ENCODE measurements around the gene SECTM1.

The SECTM1 gene

DNA sequence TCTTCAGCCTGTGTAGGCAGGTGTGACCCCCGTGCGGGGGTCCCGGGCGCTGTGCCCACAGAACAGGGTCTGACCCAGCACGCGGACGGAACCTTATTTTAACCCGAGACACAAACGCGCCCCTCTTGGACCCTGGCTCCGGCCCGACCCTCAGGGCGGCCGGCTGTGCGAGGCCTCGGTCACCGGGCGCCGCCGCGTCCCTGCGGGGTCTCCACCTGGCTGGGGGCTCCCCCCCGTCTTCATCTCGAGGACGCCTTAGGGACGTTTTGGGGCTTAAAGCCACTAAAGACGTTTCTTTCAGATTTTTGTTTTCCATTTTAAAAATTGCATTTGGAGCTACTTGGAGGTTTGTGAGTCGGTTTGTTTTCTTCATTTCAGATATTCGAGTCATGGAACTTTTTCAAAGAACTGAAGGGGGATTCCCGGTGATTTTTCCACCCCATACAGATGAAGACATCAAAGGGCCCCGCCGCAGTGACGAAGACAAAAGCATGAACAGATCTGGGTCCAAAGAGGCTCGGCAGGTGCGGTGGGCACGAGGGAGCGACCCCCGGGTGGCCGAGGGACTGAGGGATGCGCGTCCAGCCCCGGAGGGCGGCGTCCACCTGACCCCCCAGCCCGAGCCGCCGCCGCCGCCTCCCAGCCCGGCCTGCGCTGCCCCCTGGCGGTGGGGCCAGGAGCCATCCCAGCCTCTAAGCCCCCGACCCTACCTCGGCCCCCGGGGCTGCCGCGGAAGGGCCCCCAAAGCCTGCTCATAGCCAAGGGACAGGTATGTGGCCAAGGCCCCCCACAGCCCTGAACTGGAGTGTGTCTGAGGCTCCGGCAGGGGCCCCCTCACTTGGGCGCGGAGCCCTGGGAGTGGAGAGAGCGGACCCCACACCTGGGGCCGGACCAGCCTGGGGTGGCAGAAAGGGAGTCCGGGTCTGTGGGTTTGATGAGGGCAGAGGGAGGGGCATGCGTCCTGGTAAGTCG, 12.3 kb downstream of the SECTM1 start:
- Histone ChIP-seq H3K36me3 (ENCODE audit: control insufficient read depth, insufficient read depth, low read length) (no peaks in the 10 kb centered on the region), H3K9ac (ENCODE audit: low read depth, low read length) (no peak overlapping the region), H3K9me3 (ENCODE audit: control insufficient read depth, insufficient read depth, low read length) (no peaks in the 10 kb centered on the region), H3K4me3 (ENCODE audit: low read depth, low read length) (no peak overlapping the region), H3K27me3 (ENCODE audit: control insufficient read depth, insufficient read depth, low read length) (no peaks in the 10 kb centered on the region), H3K4me1 (ENCODE audit: control insufficient read depth, insufficient read depth, low read length) (no peaks in the 10 kb centered on the region)

GRCh38 chr17:82320140-82320840, 13.3 kb downstream of the SECTM1 start:
- no peaks in the 10 kb centered on the region for H3K36me3 ChIP-seq (ENCODE audit: control insufficient read depth, insufficient read depth, low read length)
- H3K4me1 ChIP-seq (ENCODE audit: control insufficient read depth, insufficient read depth, low read length), result no peaks in the 10 kb centered on the region
- no peaks in the 10 kb centered on the region for H3K27me3 ChIP-seq (ENCODE audit: control insufficient read depth, insufficient read depth, low read length)
- H3K9me3 ChIP-seq (ENCODE audit: control insufficient read depth, insufficient read depth, low read length), result no peaks in the 10 kb centered on the region
- H3K9ac ChIP-seq (ENCODE audit: low read depth, low read length), result no peak overlapping the region
- no peak overlapping the region for H3K4me3 ChIP-seq (ENCODE audit: low read depth, low read length)

- H3K27me3 ChIP-seq (ENCODE audit: control insufficient read depth, insufficient read depth, low read length), result no peaks in the 10 kb centered on the region
- H3K4me3 ChIP-seq (ENCODE audit: low read depth, low read length), result no peak overlapping the region
- no peaks in the 10 kb centered on the region for H3K36me3 ChIP-seq (ENCODE audit: control insufficient read depth, insufficient read depth, low read length)
- H3K4me1 ChIP-seq (ENCODE audit: control insufficient read depth, insufficient read depth, low read length), result no peaks in the 10 kb centered on the region
- no peak overlapping the region for H3K9ac ChIP-seq (ENCODE audit: low read depth, low read length)
- no peaks in the 10 kb centered on the region for H3K9me3 ChIP-seq (ENCODE audit: control insufficient read depth, insufficient read depth, low read length)
Measured at GRCh38 chr17:82319619-82320062, 13.9 kb downstream of the SECTM1 start.

GRCh38 chr17:82318772-82319606, 14.6 kb downstream of the SECTM1 start:
- no peaks in the 10 kb centered on the region for H3K27me3 ChIP-seq (ENCODE audit: control insufficient read depth, insufficient read depth, low read length)

GRCh38 chr17:82318169-82318498, 15.4 kb downstream of the SECTM1 start:
- no peaks in the 10 kb centered on the region for H3K36me3 ChIP-seq (ENCODE audit: control insufficient read depth, insufficient read depth, low read length)
- no peak overlapping the region for H3K4me3 ChIP-seq (ENCODE audit: low read depth, low read length)
- no peaks in the 10 kb centered on the region for H3K9me3 ChIP-seq (ENCODE audit: control insufficient read depth, insufficient read depth, low read length)
- H3K4me1 ChIP-seq (ENCODE audit: control insufficient read depth, insufficient read depth, low read length), result no peaks in the 10 kb centered on the region
- no peak overlapping the region for H3K9ac ChIP-seq (ENCODE audit: low read depth, low read length)
- H3K27me3 ChIP-seq (ENCODE audit: control insufficient read depth, insufficient read depth, low read length), result no peaks in the 10 kb centered on the region

More at GRCh38 chr17:82318772-82319606, 14.6 kb downstream of the SECTM1 start:
- Histone ChIP-seq H3K36me3 (ENCODE audit: control insufficient read depth, insufficient read depth, low read length) (no peaks in the 10 kb centered on the region), H3K4me1 (ENCODE audit: control insufficient read depth, insufficient read depth, low read length) (no peaks in the 10 kb centered on the region), H3K9me3 (ENCODE audit: control insufficient read depth, insufficient read depth, low read length) (no peaks in the 10 kb centered on the region), H3K4me3 (ENCODE audit: low read depth, low read length) (no peak overlapping the region), H3K9ac (ENCODE audit: low read depth, low read length) (no peak overlapping the region)

DNA sequence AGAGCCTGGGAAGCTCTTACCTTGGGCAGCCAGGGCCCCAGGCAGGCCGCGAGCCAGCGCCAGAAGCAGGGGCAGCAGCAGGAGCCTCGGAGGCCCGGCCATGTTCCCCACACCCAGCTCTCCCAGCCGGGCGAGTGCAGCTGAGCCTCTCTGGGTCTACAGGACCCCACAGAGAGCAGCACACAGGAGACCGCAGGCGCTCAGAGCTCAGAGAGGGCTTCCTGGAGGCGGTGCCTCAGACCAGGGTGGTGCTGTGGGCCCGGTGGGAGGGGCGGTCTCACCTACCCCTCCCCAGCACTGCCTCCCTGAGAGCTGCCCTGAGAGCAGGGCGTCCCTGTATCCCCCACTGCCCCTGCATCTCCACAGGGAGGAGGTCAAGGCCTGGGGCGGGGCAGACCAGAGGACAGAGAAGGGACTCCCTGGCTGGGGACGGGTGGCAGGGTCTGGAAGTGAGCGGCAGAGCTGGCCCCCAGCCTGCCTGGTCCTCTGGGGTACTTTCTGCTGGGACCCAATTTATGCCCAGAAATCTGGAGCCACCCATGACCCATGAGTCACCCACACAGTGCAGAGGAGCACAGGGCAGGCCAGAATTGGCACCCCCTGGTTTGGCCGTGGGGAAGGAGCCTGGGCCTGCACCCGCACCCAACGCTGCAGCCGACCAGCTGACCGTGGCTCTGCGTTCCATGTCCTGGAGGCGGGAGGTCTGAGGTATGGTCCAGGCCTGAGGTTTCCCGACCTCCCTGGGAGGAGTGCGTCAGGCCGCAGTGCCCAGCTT, 16.0 kb downstream of the SECTM1 start, which contains the start of gene CD7:
Gene CD7, minus strand, starts transcription at position 215 of the 775 bp plus-strand sequence. Its CDS starts 113 bp downstream, at position 102.
- Histone ChIP-seq H3K4me1 (ENCODE audit: control insufficient read depth, insufficient read depth, low read length) (no peaks in the 10 kb centered on the region), H3K4me3 (ENCODE audit: low read depth, low read length) (no peak within 1 kb of the TSS), H3K36me3 (ENCODE audit: control insufficient read depth, insufficient read depth, low read length) (no peaks in the 10 kb centered on the region), H3K9me3 (ENCODE audit: control insufficient read depth, insufficient read depth, low read length) (no peaks in the 10 kb centered on the region), H3K27me3 (ENCODE audit: control insufficient read depth, insufficient read depth, low read length) (no peaks in the 10 kb centered on the region), H3K9ac (ENCODE audit: low read depth, low read length) (no peak within 1 kb of the TSS)

DNA sequence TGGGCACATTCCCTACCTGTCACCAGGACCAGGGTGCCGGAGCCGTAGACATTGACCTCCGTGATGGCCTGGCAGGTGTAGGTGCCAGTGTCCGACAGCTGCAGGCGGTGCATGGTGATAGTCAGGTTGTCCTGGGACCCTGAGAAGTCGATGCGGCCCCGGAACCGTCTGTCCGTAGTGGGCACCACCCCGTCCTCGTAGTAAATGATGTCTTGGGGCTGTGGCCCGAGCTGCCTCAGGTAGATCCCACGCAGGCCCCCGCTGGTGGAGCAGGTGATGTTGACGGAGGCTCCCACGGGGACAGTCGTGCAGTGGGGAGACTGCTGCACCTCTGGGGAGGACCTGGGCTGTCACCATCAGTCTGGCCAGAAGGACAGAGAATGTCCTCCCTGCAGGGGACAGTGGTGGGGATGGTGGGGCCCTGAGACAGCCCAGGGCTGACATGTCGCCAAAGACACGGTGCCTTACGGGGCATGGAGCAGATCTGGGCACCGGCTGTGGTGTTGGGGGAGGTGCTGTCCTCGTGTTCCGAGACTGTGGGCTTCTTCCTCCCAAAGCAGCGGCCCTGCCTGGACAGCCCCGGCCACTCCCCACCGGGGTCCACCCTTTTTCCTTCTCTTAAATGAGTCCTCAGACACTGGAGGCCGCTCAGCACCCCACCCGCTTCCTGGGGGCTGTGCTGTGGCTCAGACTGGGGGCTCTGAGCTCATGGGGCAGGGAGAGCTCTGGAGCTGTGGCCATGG, 16.7 kb downstream of the SECTM1 start:
- H3K4me1 ChIP-seq (ENCODE audit: control insufficient read depth, insufficient read depth, low read length), result no peaks in the 10 kb centered on the region
- no peak overlapping the region for H3K4me3 ChIP-seq (ENCODE audit: low read depth, low read length)

DNA sequence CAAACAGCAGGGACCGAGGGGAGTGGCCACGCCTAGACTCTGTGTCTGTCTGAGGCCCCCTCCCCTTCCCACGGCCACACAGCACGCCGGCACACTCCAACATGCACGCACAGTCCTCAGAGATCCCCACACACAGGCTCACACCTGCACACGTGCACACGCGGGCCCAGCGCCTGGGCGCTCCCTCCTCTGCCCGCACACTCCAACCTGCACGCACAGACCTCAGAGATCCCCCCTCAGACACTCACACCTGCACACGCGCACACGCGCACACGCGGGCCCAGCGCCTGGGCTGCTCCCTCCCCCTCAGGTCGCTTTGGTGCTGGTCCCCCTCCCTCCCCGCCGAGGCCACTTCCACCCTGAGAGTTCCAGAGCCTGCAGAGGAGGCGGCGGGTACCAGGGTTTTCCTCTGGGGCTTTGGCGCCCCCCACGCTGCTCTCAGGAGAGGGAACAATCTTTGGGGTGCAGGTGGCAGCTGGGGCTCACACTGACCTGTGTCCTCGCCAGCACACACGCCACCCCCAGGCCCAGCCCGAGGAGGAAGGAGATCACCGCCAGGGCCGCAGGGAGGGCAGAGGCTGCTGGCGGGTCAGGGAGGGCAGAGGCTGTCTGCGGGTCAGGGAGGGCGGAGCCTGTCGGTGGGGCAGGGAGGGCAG, 17.7 kb downstream of the SECTM1 start:
- no peaks in the 10 kb centered on the region for H3K9me3 ChIP-seq (ENCODE audit: control insufficient read depth, insufficient read depth, low read length)
- H3K27me3 ChIP-seq (ENCODE audit: control insufficient read depth, insufficient read depth, low read length), result no peaks in the 10 kb centered on the region
- no peak overlapping the region for H3K9ac ChIP-seq (ENCODE audit: low read depth, low read length)
- H3K4me3 ChIP-seq (ENCODE audit: low read depth, low read length), result no peak overlapping the region
- no peaks in the 10 kb centered on the region for H3K4me1 ChIP-seq (ENCODE audit: control insufficient read depth, insufficient read depth, low read length)
- H3K36me3 ChIP-seq (ENCODE audit: control insufficient read depth, insufficient read depth, low read length), result no peaks in the 10 kb centered on the region

More for the DNA sequence above, 16.7 kb downstream of the SECTM1 start:
- Histone ChIP-seq H3K9me3 (ENCODE audit: control insufficient read depth, insufficient read depth, low read length) (no peaks in the 10 kb centered on the region), H3K27me3 (ENCODE audit: control insufficient read depth, insufficient read depth, low read length) (no peaks in the 10 kb centered on the region), H3K36me3 (ENCODE audit: control insufficient read depth, insufficient read depth, low read length) (no peaks in the 10 kb centered on the region), H3K9ac (ENCODE audit: low read depth, low read length) (no peak overlapping the region)

DNA sequence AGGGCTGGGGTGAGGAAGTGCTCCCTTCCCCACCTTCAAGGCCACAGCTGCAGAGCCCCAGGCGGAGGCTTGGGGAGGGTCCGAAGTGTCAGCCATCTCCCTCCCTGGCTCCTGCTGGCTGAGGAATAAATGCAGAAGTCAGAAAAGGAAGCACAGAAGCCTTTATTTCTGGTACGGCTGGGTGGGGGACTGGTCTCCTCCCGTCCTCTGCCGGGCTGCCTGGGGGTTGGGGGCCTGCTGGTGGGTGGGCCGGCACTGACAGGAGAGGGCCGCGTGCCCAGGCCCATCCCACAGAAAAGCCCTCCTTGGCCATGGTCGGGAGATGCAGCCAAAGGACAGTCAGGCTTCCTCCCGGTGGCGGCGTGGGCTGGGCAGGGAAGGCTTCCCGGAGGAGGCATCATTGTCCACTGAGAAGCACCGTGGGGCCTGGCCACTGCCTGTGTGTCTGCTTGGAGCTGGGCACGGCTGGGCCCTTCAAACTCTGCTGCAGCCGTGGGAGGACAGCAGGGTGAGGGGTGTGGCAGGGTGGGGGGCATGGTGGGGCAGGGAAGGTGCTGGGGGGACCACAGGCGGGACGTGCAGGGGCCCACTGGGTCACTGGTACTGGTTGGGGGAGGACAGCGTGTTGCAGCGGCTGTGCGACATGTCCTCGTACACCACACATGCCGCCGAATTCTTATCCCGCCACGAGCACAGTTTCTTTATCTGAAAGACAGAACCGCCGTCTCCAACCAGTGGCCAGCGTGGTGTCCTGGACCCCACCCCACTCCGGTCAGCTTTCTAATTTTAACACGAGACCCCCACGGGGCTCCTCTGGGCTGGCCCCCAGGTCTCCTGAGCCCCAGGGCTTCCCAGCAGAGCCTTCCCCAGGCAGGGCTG, 18.6 kb downstream of the SECTM1 start:
- Histone ChIP-seq H3K27me3 (ENCODE audit: control insufficient read depth, insufficient read depth, low read length) (no peaks in the 10 kb centered on the region), H3K36me3 (ENCODE audit: control insufficient read depth, insufficient read depth, low read length) (no peaks in the 10 kb centered on the region), H3K4me3 (ENCODE audit: low read depth, low read length) (no peak overlapping the region), H3K9me3 (ENCODE audit: control insufficient read depth, insufficient read depth, low read length) (no peaks in the 10 kb centered on the region), H3K4me1 (ENCODE audit: control insufficient read depth, insufficient read depth, low read length) (no peaks in the 10 kb centered on the region), H3K9ac (ENCODE audit: low read depth, low read length) (no peak overlapping the region)

Measured in iPS-15b (cell line).